Measurements from ENCODE around the gene COMP. TPM values are rescaled to one million over a fixed set of nuclear protein-coding genes. Genes with fewer than 3 reads are reported as not detected.

Gene COMP
- total RNA-seq, 4 donors from 2014 or later, result 0.33 to 0.83 (median 0.62) TPM

- TF ChIP-seq CTCF (IDR thresholded peaks at IDR 0.05) (no peak), POLR2A (IDR thresholded peaks at IDR 0.05; ENCODE audit: low read depth) (no peak), POLR2AphosphoS5 (IDR thresholded peaks at IDR 0.05) (no peak), EP300 (IDR thresholded peaks at IDR 0.05) (no peak)
- intact Hi-C loops (cut with DNase I), result no loop called here
- peak overlapping the region in 1 of 4 donors; percentile 27 for H3K4me3 ChIP-seq
- H3K36me3 ChIP-seq, result peaks cover 0 to 10% (median 4%) of the 10 kb centered on the region in 4 donors
- WGBS, result 83% methylated on average over 10 of the region's 16 CpGs
- no peaks in the 10 kb centered on the region for H3K9me3 ChIP-seq
- H3K27me3 ChIP-seq, result no peaks in the 10 kb centered on the region
- H3K27ac ChIP-seq (replicated peaks in 1 of 4), result peak overlapping the region; percentile 56 to 76 (median 70)
- H3K4me1 ChIP-seq, result peaks cover 13 to 38% (median 25%) of the 10 kb centered on the region in 4 donors
- DNase-seq (ENCODE audit: extremely low spot score), result no peak
Observed at GRCh38 chr19:18761531-18762110, 29.5 kb downstream of the COMP start.

GRCh38 chr19:18760440-18761383 lies 30.4 kb downstream of the COMP start:
- DNase-seq (ENCODE audit: extremely low spot score), result no peak
- no peaks in the 10 kb centered on the region for H3K27me3 ChIP-seq
- 93% methylated on average over 20 of the region's 27 CpGs for WGBS
- intact Hi-C loops (cut with DNase I), result no loop called here
- H3K36me3 ChIP-seq, result peaks cover 0 to 13% (median 4%) of the 10 kb centered on the region in 4 donors
- peaks cover 13 to 38% (median 25%) of the 10 kb centered on the region in 4 donors for H3K4me1 ChIP-seq
- H3K9me3 ChIP-seq, result no peaks in the 10 kb centered on the region
- H3K4me3 ChIP-seq, result no peak overlapping the region
- TF ChIP-seq POLR2AphosphoS5 (IDR thresholded peaks at IDR 0.05), result no peak
- TF ChIP-seq CTCF (IDR thresholded peaks at IDR 0.05), result no peak
- TF ChIP-seq EP300 (IDR thresholded peaks at IDR 0.05), result no peak
- TF ChIP-seq POLR2A (IDR thresholded peaks at IDR 0.05; ENCODE audit: low read depth), result no peak
- H3K27ac ChIP-seq (replicated peaks in 1 of 4), result peak overlapping the region in 2 of 4 donors; percentile 56 to 67

- no peak overlapping the region for H3K4me3 ChIP-seq
- no peak overlapping the region for H3K27ac ChIP-seq (replicated peaks in 1 of 4)
- peaks cover 0 to 14% (median 3%) of the 10 kb centered on the region in 4 donors for H3K36me3 ChIP-seq
- intact Hi-C loops (cut with DNase I), result no loop called here
- H3K4me1 ChIP-seq, result peaks cover 13 to 38% (median 25%) of the 10 kb centered on the region in 4 donors
- no peaks in the 10 kb centered on the region for H3K9me3 ChIP-seq
- WGBS, result 93% methylated on average over 12 of the region's 22 CpGs
- H3K27me3 ChIP-seq, result no peaks in the 10 kb centered on the region
- no peak for DNase-seq (ENCODE audit: extremely low spot score)
- TF ChIP-seq CTCF (IDR thresholded peaks at IDR 0.05), result no peak
- no peak for TF ChIP-seq POLR2AphosphoS5 (IDR thresholded peaks at IDR 0.05)
- no peak for TF ChIP-seq EP300 (IDR thresholded peaks at IDR 0.05)
- no peak for TF ChIP-seq POLR2A (IDR thresholded peaks at IDR 0.05; ENCODE audit: low read depth)
Observed at GRCh38 chr19:18759995-18760426, 31.1 kb downstream of the COMP start.

- H3K36me3 ChIP-seq, result peaks cover 0 to 20% (median 3%) of the 10 kb centered on the region in 4 donors
- WGBS, result 95% methylated on average over 9 of the region's 19 CpGs
- peaks cover 13 to 38% (median 25%) of the 10 kb centered on the region in 4 donors for H3K4me1 ChIP-seq
- H3K27me3 ChIP-seq, result no peaks in the 10 kb centered on the region
- no peak overlapping the region for H3K27ac ChIP-seq (replicated peaks in 1 of 4)
- TF ChIP-seq EP300 (IDR thresholded peaks at IDR 0.05) (no peak), CTCF (IDR thresholded peaks at IDR 0.05) (no peak), POLR2A (IDR thresholded peaks at IDR 0.05; ENCODE audit: low read depth) (no peak), POLR2AphosphoS5 (IDR thresholded peaks at IDR 0.05) (no peak)
- intact Hi-C loops (cut with DNase I), result no loop called here
- no peak for DNase-seq (ENCODE audit: extremely low spot score)
- no peaks in the 10 kb centered on the region for H3K9me3 ChIP-seq
- H3K4me3 ChIP-seq, result no peak overlapping the region
Observed at GRCh38 chr19:18759304-18759994, 31.7 kb downstream of the COMP start.

All from esophagus muscularis mucosa (tissue), 4 donors.